Type B pancreatic cell (in vitro differentiated cells): ENCODE data around the gene VAMP4. TPM values are rescaled to one million over a fixed set of nuclear protein-coding genes. Genes with fewer than 3 reads are reported as not detected.

Experiments used
- DNase-seq: peaks from one replicate; pipeline ENCODE4 v3.0.0; 2021; ENCODE audit warnings: mixed read lengths; ENCODE audit not compliant: unreplicated experiment; ENCODE audit errors: extremely low spot score
- H3K27ac Mint-ChIP-seq: 2 replicates; pipeline ENCODE4 v1.8.0; 2021; ENCODE audit warnings: mild to moderate bottlenecking, mixed read lengths
- H3K27me3 Mint-ChIP-seq: 2 replicates; pipeline ENCODE4 v1.8.0; 2021; ENCODE audit warnings: mixed read lengths
- H3K36me3 Mint-ChIP-seq: 2 replicates; pipeline ENCODE4 v1.8.0; 2021; ENCODE audit warnings: mixed read lengths
- H3K4me1 Mint-ChIP-seq: one replicate; pipeline ENCODE4 v1.8.0; 2021; ENCODE audit warnings: mixed read lengths; ENCODE audit not compliant: unreplicated experiment
- H3K4me3 Mint-ChIP-seq: 2 replicates; pipeline ENCODE4 v1.8.0; 2021; ENCODE audit warnings: mild to moderate bottlenecking, mixed read lengths
- H3K9me3 Mint-ChIP-seq: 2 replicates; pipeline ENCODE4 v1.8.0; 2021; ENCODE audit warnings: mixed read lengths
- CTCF ChIP-seq: fragments of 200-600 bp; sonication (generic); conservative IDR thresholded peaks from 2 replicates; pipeline ENCODE4 v1.5.0; 2021; ENCODE audit warnings: antibody characterized with exemption, mild to moderate bottlenecking
- total RNA-seq: library from RNA; stranded (reverse); gene quantifications from 2 replicates; pipeline ENCODE4 v1.2.1, GENCODE V29; 2021; ENCODE audit warnings: low replicate concordance

VAMP4 gene
- total RNA-seq, 1 donor from 2014 or later: 10.2 TPM

GRCh38 chr1:171756856-171757255 is 15.0 kb upstream of the VAMP4 start:
- H3K36me3 Mint-ChIP-seq: no peaks in the 10 kb centered on the region
- H3K4me3 Mint-ChIP-seq: no peak overlapping the region
- peaks cover 3% of the 10 kb centered on the region for H3K27me3 Mint-ChIP-seq
- no peak overlapping the region for H3K27ac Mint-ChIP-seq
- DNase-seq: no peak
- no peak for TF ChIP-seq CTCF
- H3K4me1 Mint-ChIP-seq: no peaks in the 10 kb centered on the region
- peaks cover 4% of the 10 kb centered on the region for H3K9me3 Mint-ChIP-seq

GRCh38 chr1:171754971-171755370 is 13.1 kb upstream of the VAMP4 start:
- H3K27me3 Mint-ChIP-seq: peaks cover 3% of the 10 kb centered on the region
- DNase-seq: no peak
- no peak for TF ChIP-seq CTCF
- no peaks in the 10 kb centered on the region for H3K4me1 Mint-ChIP-seq
- peaks cover 4% of the 10 kb centered on the region for H3K9me3 Mint-ChIP-seq
- no peaks in the 10 kb centered on the region for H3K36me3 Mint-ChIP-seq
- no peak overlapping the region for H3K4me3 Mint-ChIP-seq
- H3K27ac Mint-ChIP-seq: no peak overlapping the region

- DNase-seq: no peak
- no peak for TF ChIP-seq CTCF
- H3K4me3 Mint-ChIP-seq: no peak overlapping the region
- peaks cover 3% of the 10 kb centered on the region for H3K27me3 Mint-ChIP-seq
- H3K27ac Mint-ChIP-seq: no peak overlapping the region
- peaks cover 4% of the 10 kb centered on the region for H3K9me3 Mint-ChIP-seq
- no peaks in the 10 kb centered on the region for H3K4me1 Mint-ChIP-seq
- no peaks in the 10 kb centered on the region for H3K36me3 Mint-ChIP-seq
Measured at GRCh38 chr1:171754353-171754705, 12.5 kb upstream of the VAMP4 start.

GRCh38 chr1:171753685-171754352 is 12.0 kb upstream of the VAMP4 start:
- Mint-ChIP-seq H3K4me1 (no peaks in the 10 kb centered on the region), H3K36me3 (no peaks in the 10 kb centered on the region), H3K4me3 (no peak overlapping the region), H3K27me3 (peaks cover 3% of the 10 kb centered on the region), H3K27ac (no peak overlapping the region), H3K9me3 (peaks cover 4% of the 10 kb centered on the region)
- no peak for DNase-seq
- no peak for TF ChIP-seq CTCF

- Mint-ChIP-seq H3K4me1 (no peaks in the 10 kb centered on the region), H3K27ac (no peak overlapping the region), H3K9me3 (peaks cover 4% of the 10 kb centered on the region), H3K36me3 (no peaks in the 10 kb centered on the region), H3K4me3 (no peak overlapping the region), H3K27me3 (peaks cover 3% of the 10 kb centered on the region)
- no peak for TF ChIP-seq CTCF
- DNase-seq: no peak
Measured at GRCh38 chr1:171753182-171753581, 11.3 kb upstream of the VAMP4 start.

GRCh38 chr1:171751221-171751620 is 9.4 kb upstream of the VAMP4 start:
- Mint-ChIP-seq H3K4me3 (no peak overlapping the region), H3K9me3 (no peaks in the 10 kb centered on the region), H3K27me3 (no peaks in the 10 kb centered on the region), H3K36me3 (no peaks in the 10 kb centered on the region), H3K27ac (no peak overlapping the region), H3K4me1 (no peaks in the 10 kb centered on the region)
- DNase-seq: no peak
- no peak for TF ChIP-seq CTCF
